Caco-2 (cell line): ENCODE measurements around the gene KPNA3. TPM values are rescaled to one million over a fixed set of nuclear protein-coding genes. Genes with fewer than 3 reads are reported as not detected.

Experiments used
- BruUV-seq: library from RNA; stranded (reverse); fragments of 400-500 nt; replicated peaks from 2 replicates; lab custom pipeline; 2021; lab: Mats Ljungman, UMichigan
- CTCF ChIA-PET: fragments of 300-600 bp; sonication (Branson Sonifier 250); formaldehyde crosslinking; loops from one replicate; lab custom pipeline; 2022; ENCODE audit warnings: antibody characterized with exemption; lab: Charles Lee
- POLR2A ChIA-PET: fragments of 300-600 bp; sonication (Branson Sonifier 250); formaldehyde crosslinking; loops from one replicate; lab custom pipeline; 2022; ENCODE audit warnings: antibody characterized with exemption; lab: Charles Lee
- DNase-seq, 2 experiments: peaks; one replicate each; pipeline versions ENCODE4 v3.0.0 to v3.0.0-alpha.2; 2020 to 2022
- H3K27me3 ChIP-seq: replicated peaks from 2 replicates; pipeline ENCODE4 v1.6.0; 2011; ENCODE audit warnings: low read length; ENCODE audit not compliant: control insufficient read depth, insufficient read depth
- H3K36me3 ChIP-seq: 2 replicates; pipeline ENCODE4 v1.5.1; 2011; ENCODE audit warnings: low read length; ENCODE audit not compliant: control insufficient read depth, insufficient read depth
- H3K4me1 ChIP-seq: fragments of 250-450 bp; sonication (Bioruptor Pico); 2 replicates; pipeline ENCODE4 v1.5.1; 2020; ENCODE audit warnings: mild to moderate bottlenecking
- H3K4me3 ChIP-seq: 2 replicates; pipeline ENCODE4 v1.5.1; 2011; ENCODE audit warnings: low read depth, mild to moderate bottlenecking, control low read depth, low read length
- H3K9me3 ChIP-seq: fragments of 250-450 bp; sonication (Bioruptor Pico); 2 replicates; pipeline ENCODE4 v1.5.1; 2020; ENCODE audit warnings: mild to moderate bottlenecking, moderate library complexity
- H3K27ac Mint-ChIP-seq: one replicate; pipeline ENCODE4 v1.8.0; 2022; ENCODE audit warnings: mixed read lengths; ENCODE audit not compliant: unreplicated experiment
- H3K27me3 Mint-ChIP-seq: one replicate; pipeline ENCODE4 v1.8.0; 2022; ENCODE audit warnings: mixed read lengths; ENCODE audit not compliant: insufficient read depth, unreplicated experiment
- H3K36me3 Mint-ChIP-seq: one replicate; pipeline ENCODE4 v1.8.0; 2022; ENCODE audit warnings: mild to moderate bottlenecking, mixed read lengths; ENCODE audit not compliant: insufficient read depth, unreplicated experiment
- H3K4me1 Mint-ChIP-seq: one replicate; pipeline ENCODE4 v1.8.0; 2022; ENCODE audit warnings: low read depth, mixed read lengths; ENCODE audit not compliant: unreplicated experiment
- H3K4me3 Mint-ChIP-seq: one replicate; pipeline ENCODE4 v1.8.0; 2022; ENCODE audit warnings: mild to moderate bottlenecking, moderate library complexity, mixed read lengths; ENCODE audit not compliant: unreplicated experiment
- H3K9me3 Mint-ChIP-seq: one replicate; pipeline ENCODE4 v1.8.0; 2022; ENCODE audit warnings: mixed read lengths; ENCODE audit not compliant: unreplicated experiment
- intact Hi-C: fragments of 100-400 bp; cut with micrococcal nuclease; formaldehyde crosslinking; loops from one replicate; pipeline ENCODE4 v1.10.0; 2022; ENCODE audit not compliant: unreplicated experiment
- total RNA-seq: library from RNA; stranded (reverse); gene quantifications from 2 replicates; pipeline ENCODE4 v1.2.3, GENCODE V29; 2022
- TF ChIP-seq, protein P1 (sequence below), 2 experiments: fragments of 200-600 bp in 1 of 2; IDR thresholded peaks; 1 replicate in 1 of 2; 2 replicates in 1 of 2; pipeline versions ENCODE4 v1.5.1 to v1.8.0; 2011 to 2022; ENCODE audit warnings: antibody characterized with exemption in 1 of 2, control low read depth in 1 of 2, inconsistent platforms in 1 of 2, low read depth in 1 of 2, low read length in 1 of 2, mild to moderate bottlenecking in 1 of 2, moderate library complexity in 1 of 2; ENCODE audit not compliant: insufficient read depth in 1 of 2, severe bottlenecking in 1 of 2, unreplicated experiment in 1 of 2

Gene KPNA3
- total RNA-seq, 1 experiment from 2014 or later: 81.9 TPM

DNA sequence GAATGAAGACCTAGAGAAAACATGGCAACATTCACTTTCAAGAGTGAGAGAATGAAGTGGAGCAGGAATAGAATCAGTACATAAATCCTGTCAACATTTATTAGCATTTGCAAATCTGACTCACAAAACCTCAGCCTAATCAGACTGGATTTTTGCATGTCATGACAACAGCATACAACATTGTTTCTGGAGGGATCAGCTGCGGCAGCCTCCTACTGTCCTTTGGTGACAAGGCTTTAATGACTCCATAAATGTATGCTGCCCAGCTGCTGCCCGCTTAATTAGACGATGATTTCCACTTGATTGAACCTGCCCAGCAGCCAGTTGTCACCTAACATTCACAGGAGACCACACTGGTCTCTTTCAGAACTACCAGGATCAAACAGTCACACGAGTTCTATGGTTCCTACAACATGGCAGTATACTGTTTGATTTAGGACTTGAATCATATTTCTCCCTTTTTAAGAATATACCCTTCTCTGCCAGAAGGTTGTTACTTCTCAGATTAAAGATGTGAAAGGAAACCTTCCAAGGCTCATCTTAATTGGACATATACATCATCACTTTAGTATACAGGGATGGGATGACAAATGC is 110.5 kb downstream of the KPNA3 start:
- Mint-ChIP-seq H3K27ac (no peak overlapping the region), H3K27me3 (no peaks in the 10 kb centered on the region), H3K36me3 (peaks cover 44% of the 10 kb centered on the region), H3K4me3 (no peak overlapping the region), H3K4me1 (peaks cover 8% of the 10 kb centered on the region), H3K9me3 (no peaks in the 10 kb centered on the region)
- DNase-seq: no peak
- Histone ChIP-seq H3K4me3 (no peak overlapping the region), H3K9me3 (peaks cover 8% of the 10 kb centered on the region; the same call in 1 of the 2 replicates), H3K4me1 (peaks cover under 1% of the 10 kb centered on the region; the same call in 1 of the 2 replicates), H3K27me3 (no peaks in the 10 kb centered on the region), H3K36me3 (peaks cover 4% of the 10 kb centered on the region)
- ChIA-PET POLR2A (no interaction called here), CTCF (no interaction called here)
- intact Hi-C loops: no loop called here
- TF ChIP-seq, protein P1, sequence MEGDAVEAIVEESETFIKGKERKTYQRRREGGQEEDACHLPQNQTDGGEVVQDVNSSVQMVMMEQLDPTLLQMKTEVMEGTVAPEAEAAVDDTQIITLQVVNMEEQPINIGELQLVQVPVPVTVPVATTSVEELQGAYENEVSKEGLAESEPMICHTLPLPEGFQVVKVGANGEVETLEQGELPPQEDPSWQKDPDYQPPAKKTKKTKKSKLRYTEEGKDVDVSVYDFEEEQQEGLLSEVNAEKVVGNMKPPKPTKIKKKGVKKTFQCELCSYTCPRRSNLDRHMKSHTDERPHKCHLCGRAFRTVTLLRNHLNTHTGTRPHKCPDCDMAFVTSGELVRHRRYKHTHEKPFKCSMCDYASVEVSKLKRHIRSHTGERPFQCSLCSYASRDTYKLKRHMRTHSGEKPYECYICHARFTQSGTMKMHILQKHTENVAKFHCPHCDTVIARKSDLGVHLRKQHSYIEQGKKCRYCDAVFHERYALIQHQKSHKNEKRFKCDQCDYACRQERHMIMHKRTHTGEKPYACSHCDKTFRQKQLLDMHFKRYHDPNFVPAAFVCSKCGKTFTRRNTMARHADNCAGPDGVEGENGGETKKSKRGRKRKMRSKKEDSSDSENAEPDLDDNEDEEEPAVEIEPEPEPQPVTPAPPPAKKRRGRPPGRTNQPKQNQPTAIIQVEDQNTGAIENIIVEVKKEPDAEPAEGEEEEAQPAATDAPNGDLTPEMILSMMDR (IDR thresholded peaks at IDR 0.05; ENCODE audit: insufficient read depth in 1 of 2, low read depth in 1 of 2, low read length in 1 of 2, severe bottlenecking in 1 of 2, unreplicated experiment in 1 of 2): no peak
- no TSS peak for BruUV-seq

DNA sequence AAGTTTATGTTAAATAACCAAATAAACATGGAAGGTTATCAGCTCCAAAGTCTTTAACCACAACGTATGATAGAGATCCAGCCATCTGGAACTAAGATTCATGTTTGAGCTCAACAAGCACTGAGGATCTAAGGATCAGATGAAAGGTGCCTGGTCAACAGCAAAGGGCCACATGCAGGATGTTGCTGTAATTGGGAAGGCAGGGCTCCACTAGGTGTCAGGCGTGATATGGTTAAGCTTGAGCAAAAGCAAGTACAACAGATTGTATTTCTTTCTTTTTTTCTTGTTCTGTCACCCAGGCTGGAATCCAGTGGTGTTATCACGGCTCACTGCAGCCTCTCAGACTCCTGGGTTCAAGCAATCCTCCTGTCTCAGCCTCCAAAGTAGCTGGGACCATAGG is 113.2 kb downstream of the KPNA3 start:
- Mint-ChIP-seq H3K36me3 (peaks cover 49% of the 10 kb centered on the region), H3K27me3 (no peaks in the 10 kb centered on the region), H3K4me1 (no peaks in the 10 kb centered on the region), H3K9me3 (no peaks in the 10 kb centered on the region), H3K27ac (no peak overlapping the region), H3K4me3 (no peak overlapping the region)
- H3K36me3 ChIP-seq: peaks cover 2% of the 10 kb centered on the region
- no peaks in the 10 kb centered on the region for H3K27me3 ChIP-seq
- POLR2A ChIA-PET: no interaction called here
- H3K9me3 ChIP-seq: peaks cover 8% of the 10 kb centered on the region; the same call in 1 of the 2 replicates
- CTCF ChIA-PET: no interaction called here
- DNase-seq: peak in 1 of 2 experiments; percentile 24
- intact Hi-C loops: no loop called here
- no peaks in the 10 kb centered on the region for H3K4me1 ChIP-seq
- no TSS peak for BruUV-seq
- no peak overlapping the region for H3K4me3 ChIP-seq
- TF ChIP-seq, protein P1 (IDR thresholded peaks at IDR 0.05; ENCODE audit: insufficient read depth in 1 of 2, low read depth in 1 of 2, low read length in 1 of 2, severe bottlenecking in 1 of 2, unreplicated experiment in 1 of 2): peak in 1 of 2 experiments; percentile 34

DNA sequence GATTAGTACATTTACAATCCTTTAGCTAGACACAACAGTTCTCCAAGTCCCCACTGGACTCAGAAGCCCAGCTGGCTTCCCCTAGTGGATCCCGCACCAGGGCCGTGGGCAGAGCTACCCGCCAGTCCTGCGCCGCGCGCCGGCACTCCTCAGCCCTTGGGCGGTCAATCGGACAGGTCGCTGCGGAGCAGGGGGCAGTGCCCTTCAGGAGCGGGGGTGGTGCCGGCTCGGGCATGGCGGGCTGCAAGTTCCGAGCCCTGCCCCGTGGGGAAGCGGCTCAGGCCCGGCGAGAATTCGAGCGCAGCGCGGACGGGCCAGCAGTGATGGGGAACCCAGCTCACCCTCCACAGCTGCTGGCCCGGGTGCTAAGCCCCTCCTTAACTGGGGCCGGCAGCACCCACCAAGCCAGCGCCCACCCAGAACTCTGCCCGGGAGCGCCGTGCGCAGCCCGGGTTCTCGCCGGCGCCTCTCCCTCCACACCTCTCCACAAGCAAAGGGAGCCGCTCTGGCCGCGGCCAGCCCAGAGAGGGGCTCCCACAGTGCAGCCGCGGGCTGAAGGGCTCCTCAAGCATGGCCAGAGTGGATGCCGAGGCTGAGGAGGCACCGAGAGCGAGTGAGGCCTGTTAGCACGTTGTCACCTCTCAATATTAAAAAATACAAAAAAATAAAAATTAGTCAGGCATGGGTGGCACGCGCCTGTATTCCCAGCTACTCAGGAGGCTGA is 114.1 kb downstream of the KPNA3 start:
- Histone ChIP-seq H3K4me3 (no peak overlapping the region), H3K9me3 (peaks cover 8% of the 10 kb centered on the region; the same call in 1 of the 2 replicates), H3K4me1 (no peaks in the 10 kb centered on the region), H3K36me3 (peaks cover 2% of the 10 kb centered on the region), H3K27me3 (no peaks in the 10 kb centered on the region)
- Mint-ChIP-seq H3K27me3 (no peaks in the 10 kb centered on the region), H3K4me1 (no peaks in the 10 kb centered on the region), H3K9me3 (no peaks in the 10 kb centered on the region), H3K36me3 (peaks cover 40% of the 10 kb centered on the region), H3K4me3 (no peak overlapping the region), H3K27ac (no peak overlapping the region)
- no TSS peak for BruUV-seq
- ChIA-PET POLR2A (no interaction called here), CTCF (no interaction called here)
- intact Hi-C loops: no loop called here
- TF ChIP-seq, protein P1 (IDR thresholded peaks at IDR 0.05; ENCODE audit: insufficient read depth in 1 of 2, low read depth in 1 of 2, low read length in 1 of 2, severe bottlenecking in 1 of 2, unreplicated experiment in 1 of 2): no peak
- no peak for DNase-seq
